HCT116 (cell line): ENCODE data around the gene MAP2K2.

Experiments used
- EZH2phosphoT487 ChIP-seq: fragments of 200-600 bp; IDR thresholded peaks from 2 replicates; pipeline ENCODE4 v1.6.1; 2018; ENCODE audit warnings: antibody characterized with exemption, borderline replicate concordance
- TF ChIP-seq, protein P1 (sequence below), 3 experiments: fragments of 200-600 bp in 1 of 3; sonication (generic) in 1 of 3; IDR thresholded peaks in 2 of 3; conservative IDR thresholded peaks in 1 of 3; 2 replicates each; pipeline ENCODE4 v1.5.1; 2012 to 2017; ENCODE audit warnings: low read depth in 2 of 3, low read length in 2 of 3, antibody characterized with exemption in 1 of 3, borderline replicate concordance in 1 of 3, control low read depth in 1 of 3, mild to moderate bottlenecking in 1 of 3, mixed read lengths in 1 of 3, mixed run types in 1 of 3, moderate library complexity in 1 of 3; ENCODE audit not compliant: insufficient read depth in 1 of 3

DNA sequence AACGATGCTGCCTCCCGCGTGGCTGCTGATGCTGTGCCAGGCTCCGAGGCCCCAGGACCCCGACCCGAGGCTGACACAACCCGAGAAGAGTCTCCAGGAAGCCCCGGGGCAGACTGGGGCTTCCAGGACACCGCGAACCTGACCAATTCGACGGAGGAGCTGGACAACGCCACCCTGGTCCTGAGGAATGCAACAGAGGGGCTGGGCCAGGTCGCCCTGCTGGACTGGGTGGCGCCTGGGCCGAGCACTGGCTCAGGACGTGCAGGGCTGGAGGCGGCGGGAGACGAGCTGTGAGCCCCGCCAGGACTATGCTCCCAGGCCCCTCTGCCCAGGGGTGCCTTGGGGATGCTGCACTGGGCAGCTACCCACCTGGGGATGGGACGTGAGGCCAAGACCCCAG is 47.8 kb upstream of the MAP2K2 start:
- TF ChIP-seq EZH2phosphoT487 = no peak
- TF ChIP-seq, protein P1, sequence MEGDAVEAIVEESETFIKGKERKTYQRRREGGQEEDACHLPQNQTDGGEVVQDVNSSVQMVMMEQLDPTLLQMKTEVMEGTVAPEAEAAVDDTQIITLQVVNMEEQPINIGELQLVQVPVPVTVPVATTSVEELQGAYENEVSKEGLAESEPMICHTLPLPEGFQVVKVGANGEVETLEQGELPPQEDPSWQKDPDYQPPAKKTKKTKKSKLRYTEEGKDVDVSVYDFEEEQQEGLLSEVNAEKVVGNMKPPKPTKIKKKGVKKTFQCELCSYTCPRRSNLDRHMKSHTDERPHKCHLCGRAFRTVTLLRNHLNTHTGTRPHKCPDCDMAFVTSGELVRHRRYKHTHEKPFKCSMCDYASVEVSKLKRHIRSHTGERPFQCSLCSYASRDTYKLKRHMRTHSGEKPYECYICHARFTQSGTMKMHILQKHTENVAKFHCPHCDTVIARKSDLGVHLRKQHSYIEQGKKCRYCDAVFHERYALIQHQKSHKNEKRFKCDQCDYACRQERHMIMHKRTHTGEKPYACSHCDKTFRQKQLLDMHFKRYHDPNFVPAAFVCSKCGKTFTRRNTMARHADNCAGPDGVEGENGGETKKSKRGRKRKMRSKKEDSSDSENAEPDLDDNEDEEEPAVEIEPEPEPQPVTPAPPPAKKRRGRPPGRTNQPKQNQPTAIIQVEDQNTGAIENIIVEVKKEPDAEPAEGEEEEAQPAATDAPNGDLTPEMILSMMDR (IDR thresholded peaks at IDR 0.05 in 2 of 3, conservative IDR thresholded peaks at IDR 0.05 in 1 of 3; ENCODE audit: borderline replicate concordance in 1 of 3, insufficient read depth in 1 of 3, low read depth in 2 of 3, low read length in 2 of 3) = no peak
